Bronchial epithelial cell (primary cell): Measurements from ENCODE around the gene MRTO4. TPM values are rescaled to one million over a fixed set of nuclear protein-coding genes. Genes with fewer than 3 reads are reported as not detected.
A peak's percentile ranks its signal among the peaks of the same experiment; 100 is the strongest.
"Not testable (repeated sequence)": the region's sequence is repeated elsewhere in the genome, so short reads cannot be mapped to it uniquely, and the experiment has no call there.

Experiments
- DNase-seq: peaks from one replicate; pipeline ENCODE4 v3.0.0-alpha.2; 2010; ENCODE audit warnings: low read depth
- FAIRE-seq: peaks from 2 replicates; lab custom pipeline; 2011; peaks lifted over from hg19 to GRCh38; lab: Jason Lieb, UNC
- H3K27me3 ChIP-seq: 2 replicates; pipeline ENCODE4 v1.5.1; 2011; ENCODE audit warnings: low read length; ENCODE audit not compliant: control insufficient read depth, insufficient read depth
- H3K36me3 ChIP-seq: 2 replicates; pipeline ENCODE4 v1.5.1; 2011; ENCODE audit warnings: low read length; ENCODE audit not compliant: control insufficient read depth, insufficient read depth
- H3K4me3 ChIP-seq: 2 replicates; pipeline ENCODE4 v1.5.1; 2011; ENCODE audit warnings: mild to moderate bottlenecking, low read depth, low read length, control low read depth
- CTCF ChIP-seq: IDR thresholded peaks from 2 replicates; pipeline ENCODE4 v1.5.1; 2011; ENCODE audit warnings: mild to moderate bottlenecking, moderate library complexity, low read length, control low read depth, inconsistent platforms; ENCODE audit not compliant: insufficient read depth, severe bottlenecking
- total RNA-seq: library from RNA; depleted of rRNA; stranded (reverse); fragments of >200 nt; gene quantifications from 2 replicates; pipeline ENCODE4 v1.2.1, GENCODE V29; 2014

Gene MRTO4
- total RNA-seq, 1 donor from 2014 or later = 55.5 TPM

- Histone ChIP-seq H3K4me3 (no peak overlapping the region), H3K36me3 (no peaks in the 10 kb centered on the region), H3K27me3 (peaks cover 2% of the 10 kb centered on the region)
- no peak for TF ChIP-seq CTCF
- FAIRE-seq = peak; percentile 47
- DNase-seq = no peak
Measured at GRCh38 chr1:19273106-19273843, 21.7 kb downstream of the MRTO4 start.

GRCh38 chr1:19273844-19274531 lies 22.4 kb downstream of the MRTO4 start:
- FAIRE-seq, H3K36me3 ChIP-seq, H3K27me3 ChIP-seq, DNase-seq: not testable (repeated sequence)
- peak overlapping the region; percentile 4 for H3K4me3 ChIP-seq

- Histone ChIP-seq H3K36me3 (no peaks in the 10 kb centered on the region), H3K27me3 (peaks cover 2% of the 10 kb centered on the region), H3K4me3 (no peak overlapping the region)
- DNase-seq = no peak
- no peak for FAIRE-seq
- TF ChIP-seq CTCF = no peak
Measured at GRCh38 chr1:19274636-19275035, 23.0 kb downstream of the MRTO4 start.

GRCh38 chr1:19283891-19284290 lies 32.3 kb downstream of the MRTO4 start:
- TF ChIP-seq CTCF = no peak
- DNase-seq (no peak), FAIRE-seq (no peak)

GRCh38 chr1:19284881-19285280 lies 33.3 kb downstream of the MRTO4 start:
- H3K36me3 ChIP-seq = no peaks in the 10 kb centered on the region
- TF ChIP-seq CTCF = no peak
- DNase-seq = no peak
- H3K4me3 ChIP-seq = no peak overlapping the region
- H3K27me3 ChIP-seq = no peaks in the 10 kb centered on the region
- no peak for FAIRE-seq

More at GRCh38 chr1:19283891-19284290, 32.3 kb downstream of the MRTO4 start:
- Histone ChIP-seq H3K36me3 (no peaks in the 10 kb centered on the region), H3K27me3 (no peaks in the 10 kb centered on the region), H3K4me3 (no peak overlapping the region)

- H3K4me3 ChIP-seq, H3K27me3 ChIP-seq, FAIRE-seq, DNase-seq, H3K36me3 ChIP-seq: not testable (repeated sequence)
Measured at GRCh38 chr1:19285366-19285765, 33.8 kb downstream of the MRTO4 start.

- not testable (repeated sequence) for DNase-seq, H3K4me3 ChIP-seq, H3K27me3 ChIP-seq, H3K36me3 ChIP-seq
- peak; percentile 40 for FAIRE-seq
Measured at GRCh38 chr1:19285807-19286206, 34.2 kb downstream of the MRTO4 start.
